Omental fat pad (tissue), 4 donors: ENCODE data around the gene PAK4. TPM values are rescaled to one million over a fixed set of nuclear protein-coding genes. Genes with fewer than 3 reads are reported as not detected.

Source experiments
- ATAC-seq: fragments of 150-250 bp; one replicate; pipeline ENCODE4 v1.9.1; 2016; ENCODE audit warnings: mild to moderate bottlenecking, moderate library complexity; ENCODE audit not compliant: low FRiP score
- DNase-seq: peaks from one replicate; pipeline ENCODE4 v3.0.0-alpha.2; 2019; ENCODE audit warnings: low spot score
- CTCF ChIP-seq, 3 donors: fragments of 450-650 bp; IDR thresholded peaks; one replicate each; pipeline ENCODE4 v1.5.1; 2016 to 2017; ENCODE audit warnings: antibody characterized with exemption in 3 of 3, mild to moderate bottlenecking in 3 of 3, moderate library complexity in 2 of 3
- total RNA-seq, 4 donors: library from RNA; depleted of rRNA; stranded (reverse); fragments of >200 nt; gene quantifications; one replicate each; pipeline ENCODE4 v1.1.0, GENCODE V29; 2016

Gene PAK4
- total RNA-seq, 4 donors from 2014 or later = 4.6 to 9.8 (median 6.3) TPM

- ATAC-seq (no peak), DNase-seq (no peak)
- TF ChIP-seq CTCF (IDR thresholded peaks at IDR 0.05) = no peak
Measured at GRCh38 chr19:39203372-39204341, 78.1 kb downstream of the PAK4 start, which contains the start of gene SYCN. TSS of gene SYCN (minus strand) at chr19:39204263. CDS start at chr19:39204254, 9 bp downstream.

GRCh38 chr19:39205449-39205764 lies 79.8 kb downstream of the PAK4 start:
- no peak for DNase-seq
- ATAC-seq = no peak
- TF ChIP-seq CTCF (IDR thresholded peaks at IDR 0.05) = no peak

GRCh38 chr19:39206122-39206521 lies 80.5 kb downstream of the PAK4 start:
- TF ChIP-seq CTCF (IDR thresholded peaks at IDR 0.05) = no peak
- ATAC-seq = no peak
- DNase-seq = no peak

GRCh38 chr19:39207293-39207836 lies 81.8 kb downstream of the PAK4 start:
- ATAC-seq (no peak), DNase-seq (no peak)
- no peak for TF ChIP-seq CTCF (IDR thresholded peaks at IDR 0.05)

DNA sequence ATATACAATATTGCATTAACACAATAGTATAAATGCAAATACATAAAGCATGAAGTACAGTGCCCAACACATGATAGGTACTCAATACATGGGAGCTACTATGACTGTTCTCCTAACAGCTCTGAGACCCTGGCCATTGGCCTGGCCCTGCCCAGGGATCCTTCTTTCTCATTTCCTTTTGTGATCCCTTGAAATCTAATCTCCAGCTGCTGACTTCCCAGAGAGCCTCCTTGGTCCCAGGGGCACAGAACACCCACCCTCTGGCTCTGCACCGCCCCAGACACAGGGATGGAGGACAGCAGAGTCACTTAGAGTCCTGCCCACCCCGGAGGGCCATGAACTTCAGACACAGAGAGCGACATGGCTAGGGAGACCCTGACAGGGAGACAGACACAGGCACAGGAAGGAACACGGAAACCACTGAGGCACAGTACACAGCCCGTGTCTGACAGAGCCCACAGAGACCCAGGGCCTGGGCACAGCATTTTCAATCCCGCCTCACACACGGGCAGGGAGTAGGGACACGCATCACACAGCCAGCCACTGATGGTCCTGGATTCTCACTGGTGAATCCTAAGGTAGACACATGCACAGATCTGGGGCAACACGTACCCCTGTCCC lies 82.7 kb downstream of the PAK4 start:
- ATAC-seq (no peak), DNase-seq (no peak)
- TF ChIP-seq CTCF (IDR thresholded peaks at IDR 0.05) = no peak

- TF ChIP-seq CTCF (IDR thresholded peaks at IDR 0.05) = no peak
- no peak for ATAC-seq
- DNase-seq = no peak
Measured at GRCh38 chr19:39209196-39209595, 83.6 kb downstream of the PAK4 start.
